Measurements from ENCODE around the gene KRT37.
"Not testable (repeated sequence)": the region's sequence is repeated elsewhere in the genome, so short reads cannot be mapped to it uniquely, and the experiment has no call there.

Gene KRT37

GRCh38 chr17:41434005-41434404, 9.6 kb upstream of the KRT37 start:
- DNase-seq = no peak

- no peak for DNase-seq
These were observed 9.2 kb upstream of the KRT37 start for GRCh38 chr17:41433586-41433985.

DNA sequence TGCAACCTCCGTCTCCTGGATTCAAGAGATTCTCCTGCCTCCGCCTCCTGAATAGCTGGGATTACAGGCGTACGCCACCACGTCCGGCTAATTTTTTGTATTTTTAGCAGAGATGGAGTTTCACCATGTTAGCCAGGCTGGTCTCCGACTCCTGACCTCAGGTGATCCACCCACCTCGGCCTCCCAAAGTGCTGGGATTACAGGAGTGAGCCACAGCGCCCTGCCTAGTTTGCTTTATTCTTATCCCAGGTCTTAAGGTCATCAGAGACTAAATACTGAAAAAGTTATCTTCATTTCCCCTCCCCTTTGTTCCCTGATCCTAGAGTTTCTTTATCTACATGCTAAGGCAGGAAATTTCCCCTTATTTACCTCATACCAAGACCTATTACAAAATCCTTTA, 6.0 kb upstream of the KRT37 start:
- DNase-seq = not testable (repeated sequence)

- DNase-seq = no peak
These were observed 5.3 kb upstream of the KRT37 start for GRCh38 chr17:41429667-41430066.

DNA sequence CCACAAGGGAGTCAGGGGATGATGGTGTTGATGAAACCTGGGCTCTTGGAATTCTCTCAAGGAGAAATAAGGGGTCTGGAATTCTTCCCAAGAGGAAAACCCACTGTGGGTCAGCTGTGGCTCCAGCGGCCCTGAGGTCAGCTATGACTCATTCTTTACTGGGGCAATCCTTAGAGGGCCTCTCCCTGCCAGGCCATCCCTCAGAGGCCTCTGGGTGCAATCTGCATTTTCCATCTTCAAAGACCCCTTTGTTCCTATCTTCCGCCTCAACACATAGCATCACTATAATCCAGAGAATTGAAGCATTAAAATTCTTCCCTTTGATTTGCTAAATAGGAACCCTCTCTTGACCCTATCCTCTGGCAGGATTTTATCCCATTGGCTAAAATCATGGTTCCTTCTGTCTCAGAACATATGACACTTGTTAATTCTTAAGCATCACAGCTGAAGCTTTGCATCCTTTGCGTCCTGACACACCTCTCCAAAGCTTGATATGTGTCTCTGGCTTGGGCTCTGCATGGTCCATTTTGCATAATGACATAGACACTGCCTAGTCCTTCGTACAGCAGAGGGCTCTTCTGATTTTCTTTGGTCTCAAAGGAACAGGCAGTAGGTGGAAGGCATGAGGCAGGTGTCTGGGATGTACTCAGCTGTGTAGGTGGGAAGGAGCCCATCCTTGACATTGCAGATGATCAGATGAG, 4.4 kb upstream of the KRT37 start:
- no peak for DNase-seq

DNA sequence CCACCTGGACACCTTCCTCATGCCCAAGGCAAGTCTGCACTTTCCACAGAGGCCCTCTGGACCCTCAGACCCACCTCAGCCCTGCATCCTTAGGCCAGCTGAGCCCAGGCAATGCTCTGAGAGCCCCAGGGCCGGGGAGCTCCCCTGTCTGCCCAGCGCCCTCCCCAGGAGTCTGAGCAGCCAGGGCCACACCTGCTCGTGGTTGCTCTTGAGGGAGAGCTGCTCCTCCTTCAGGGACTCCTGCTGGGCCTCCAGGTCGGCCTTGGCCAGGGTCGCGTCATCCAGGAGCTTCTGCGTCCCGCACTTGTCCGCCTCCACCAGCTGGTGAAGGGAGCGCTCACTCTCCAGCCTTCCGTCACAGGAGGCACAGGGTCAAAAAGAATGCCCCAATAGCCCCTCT, 1.8 kb downstream of the KRT37 start:
- DNase-seq = not testable (repeated sequence)

DNA sequence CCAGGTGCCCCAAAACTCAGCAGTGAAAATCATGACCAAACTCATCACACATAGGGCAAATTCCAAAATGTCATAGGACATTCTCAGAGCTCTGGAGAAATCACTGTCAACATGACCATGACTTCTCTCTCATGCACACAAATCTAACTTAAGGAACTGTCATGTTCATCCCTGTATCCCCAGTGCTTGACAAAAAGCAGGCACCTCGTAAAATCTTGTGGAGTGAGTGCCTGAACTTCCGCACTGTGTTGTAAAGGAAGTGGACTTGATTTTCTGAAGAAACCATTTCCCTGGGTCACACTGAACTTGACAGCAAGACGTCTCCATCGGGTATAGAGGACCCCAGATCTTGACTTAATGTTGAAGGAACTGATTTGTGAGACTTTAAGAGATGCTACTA, 2.8 kb downstream of the KRT37 start:
- no peak for DNase-seq

- no peak for DNase-seq
These were observed 3.3 kb downstream of the KRT37 start for GRCh38 chr17:41421116-41421515.

- DNase-seq = no peak
These were observed 4.3 kb downstream of the KRT37 start for GRCh38 chr17:41420134-41420533.

- no peak for DNase-seq
These were observed 4.7 kb downstream of the KRT37 start for GRCh38 chr17:41419716-41420115.

DNA sequence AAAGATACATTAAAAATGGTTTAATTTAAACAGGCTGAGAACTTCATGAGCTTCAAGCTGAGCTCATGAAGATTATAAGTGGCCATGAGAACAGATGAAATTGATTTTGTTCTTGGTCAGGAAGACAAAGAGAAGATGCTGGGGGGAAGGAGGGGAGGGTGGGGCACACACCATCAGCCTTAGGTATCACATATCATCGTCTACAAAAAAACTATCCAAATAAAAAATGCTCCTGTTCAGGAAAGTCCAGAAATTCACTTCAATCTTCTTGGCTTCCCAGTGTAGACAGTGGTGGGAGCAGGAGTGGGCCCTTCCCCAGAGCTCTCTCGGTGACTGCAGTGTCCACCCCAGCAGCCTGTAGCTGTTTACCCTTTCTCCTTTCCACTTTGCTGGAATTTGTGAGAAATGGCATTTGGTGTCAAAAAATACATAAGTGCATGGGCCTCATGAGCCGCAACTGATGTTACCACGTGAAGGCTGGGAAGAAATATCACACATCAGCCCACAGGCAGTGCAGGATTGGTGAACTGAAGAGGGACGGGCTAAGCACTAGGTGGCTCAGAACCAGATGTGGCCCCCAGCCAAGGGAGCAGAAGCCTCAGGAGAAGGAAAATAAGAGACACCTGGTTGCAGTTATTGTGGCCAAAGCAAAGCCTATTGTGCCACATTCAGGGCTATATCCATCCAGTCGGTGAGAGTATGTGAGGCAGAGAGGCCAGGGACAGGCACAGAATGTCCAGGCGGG, 6.1 kb downstream of the KRT37 start:
- DNase-seq = no peak

DNA sequence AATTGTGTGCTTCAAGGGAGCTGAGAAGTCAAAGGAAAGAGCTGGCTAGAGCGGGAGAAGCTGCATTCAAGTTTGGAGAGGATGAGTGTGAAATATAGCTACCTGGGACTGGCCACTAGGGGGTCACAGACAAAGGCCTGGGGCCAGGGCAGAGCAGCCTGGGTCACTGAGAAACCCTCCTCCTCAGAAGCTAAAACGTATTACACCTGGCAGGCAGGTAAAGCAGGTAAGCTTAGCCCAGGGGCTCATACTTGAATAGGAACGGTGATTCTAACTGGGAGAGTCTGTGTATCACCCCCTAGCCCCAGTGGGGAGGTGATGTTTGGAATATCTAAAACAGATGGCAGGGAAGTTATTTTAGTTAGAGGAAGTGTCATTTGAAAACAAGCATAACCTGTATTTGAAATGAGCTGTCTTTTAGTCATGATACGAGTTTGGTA, 6.8 kb downstream of the KRT37 start:
- DNase-seq = no peak

- DNase-seq = no peak
These were observed 7.3 kb downstream of the KRT37 start for GRCh38 chr17:41417127-41417526.

DNA sequence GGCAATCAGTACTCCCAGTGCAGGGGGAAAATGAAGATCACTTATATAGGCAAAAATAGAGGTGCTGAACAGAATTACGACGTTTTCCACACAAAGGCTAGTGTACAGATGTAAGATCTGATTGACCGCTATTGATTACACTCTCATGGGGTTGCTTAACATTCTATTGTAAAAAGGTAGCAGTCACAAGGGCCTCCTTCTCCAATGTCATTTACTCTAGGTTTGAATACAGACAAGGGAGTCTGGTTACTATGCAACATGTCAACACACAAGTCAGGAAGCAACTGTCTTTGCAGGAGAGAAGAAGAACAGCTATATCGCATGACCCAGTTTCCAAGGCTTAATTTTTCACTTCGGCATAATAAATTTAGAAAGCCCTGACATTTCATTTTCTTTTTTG, 7.9 kb downstream of the KRT37 start:
- DNase-seq = no peak

DNA sequence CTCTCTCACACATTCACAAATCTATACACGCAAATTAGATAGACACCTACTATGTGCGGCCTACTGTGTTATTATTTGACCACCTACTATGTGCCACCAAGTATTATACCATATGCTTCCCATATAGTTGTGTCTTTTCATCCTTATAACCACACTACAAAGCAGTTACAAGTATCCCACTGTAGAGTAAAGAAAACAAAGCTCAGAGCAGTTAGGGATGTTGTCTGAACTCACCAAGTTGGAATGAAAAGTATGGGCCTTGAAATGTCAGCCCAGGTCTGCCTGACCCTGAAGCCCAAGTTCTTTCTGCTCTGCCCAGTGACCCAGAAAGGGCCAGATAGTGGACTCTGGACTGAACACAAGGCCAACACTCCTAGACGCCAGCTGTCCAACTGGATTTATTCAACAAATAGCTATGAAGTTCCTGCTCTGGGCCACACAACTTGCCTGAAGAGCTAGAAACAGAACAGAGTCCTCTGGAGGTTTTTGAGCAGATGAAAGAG, 8.5 kb downstream of the KRT37 start:
- no peak for DNase-seq

- DNase-seq = no peak
These were observed 9.0 kb downstream of the KRT37 start for GRCh38 chr17:41415411-41415810.

GRCh38 chr17:41413982-41414381, 10.4 kb downstream of the KRT37 start:
- no peak for DNase-seq

GRCh38 chr17:41413353-41413957, 10.9 kb downstream of the KRT37 start:
- no peak for DNase-seq

DNA sequence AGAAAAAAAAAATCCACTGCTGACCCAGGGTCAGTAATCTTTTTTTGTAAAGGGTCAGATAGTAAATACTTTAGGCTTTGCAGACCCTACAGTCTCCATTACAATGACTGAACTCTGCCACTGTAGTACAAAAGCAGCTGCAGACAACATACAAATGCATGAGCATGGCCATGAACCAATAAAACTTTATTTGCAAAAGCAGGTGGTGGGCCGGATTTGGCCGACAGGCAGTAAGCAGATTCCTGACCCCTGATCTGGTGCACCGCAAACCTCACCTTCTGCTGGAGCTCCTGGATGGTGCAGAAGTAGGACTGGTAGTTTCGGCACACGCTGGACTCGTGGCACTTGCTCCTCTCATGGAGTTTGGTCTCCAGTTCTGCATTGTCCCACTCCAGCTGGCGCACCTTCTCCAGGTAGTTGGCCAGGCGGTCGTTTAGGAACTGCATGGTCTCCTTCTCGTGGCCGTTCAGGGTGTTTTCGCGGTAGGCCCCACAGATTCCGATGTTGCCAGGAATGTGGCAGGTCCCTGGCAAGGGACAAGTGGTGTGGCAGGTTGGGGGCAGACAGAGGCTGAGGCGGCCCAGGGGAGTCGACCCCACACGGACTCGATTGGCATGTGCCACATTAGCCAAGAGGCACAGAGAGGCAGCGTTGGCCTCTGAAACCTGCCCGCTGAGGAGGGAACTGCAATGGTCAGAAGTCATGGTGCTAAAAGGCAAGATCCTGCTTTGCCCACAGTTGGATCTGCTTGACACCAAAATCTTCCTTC, 13.1 kb downstream of the KRT37 start:
- DNase-seq = no peak

DNA sequence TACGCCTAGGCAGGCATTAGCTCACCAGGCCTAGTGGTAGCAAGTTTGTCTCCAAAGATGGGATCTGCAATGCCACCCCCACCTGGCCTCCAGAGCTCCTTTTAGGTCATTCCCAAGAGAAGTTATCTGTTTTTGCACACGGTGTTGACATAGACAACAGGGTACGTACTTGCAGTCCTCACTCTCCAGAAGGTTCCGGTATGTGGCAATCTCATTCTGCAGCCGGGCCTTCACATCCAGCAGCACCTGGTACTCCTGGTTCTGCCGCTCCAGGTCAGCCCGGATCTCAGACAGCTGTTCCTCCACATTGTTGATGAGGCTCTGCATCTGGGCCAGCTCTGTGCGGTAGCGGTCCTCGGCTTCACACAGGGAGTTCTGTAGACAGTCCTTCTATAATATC, 17.2 kb downstream of the KRT37 start:
- no peak for DNase-seq

- DNase-seq = no peak
These were observed 18.2 kb downstream of the KRT37 start for GRCh38 chr17:41406205-41406604.

DNA sequence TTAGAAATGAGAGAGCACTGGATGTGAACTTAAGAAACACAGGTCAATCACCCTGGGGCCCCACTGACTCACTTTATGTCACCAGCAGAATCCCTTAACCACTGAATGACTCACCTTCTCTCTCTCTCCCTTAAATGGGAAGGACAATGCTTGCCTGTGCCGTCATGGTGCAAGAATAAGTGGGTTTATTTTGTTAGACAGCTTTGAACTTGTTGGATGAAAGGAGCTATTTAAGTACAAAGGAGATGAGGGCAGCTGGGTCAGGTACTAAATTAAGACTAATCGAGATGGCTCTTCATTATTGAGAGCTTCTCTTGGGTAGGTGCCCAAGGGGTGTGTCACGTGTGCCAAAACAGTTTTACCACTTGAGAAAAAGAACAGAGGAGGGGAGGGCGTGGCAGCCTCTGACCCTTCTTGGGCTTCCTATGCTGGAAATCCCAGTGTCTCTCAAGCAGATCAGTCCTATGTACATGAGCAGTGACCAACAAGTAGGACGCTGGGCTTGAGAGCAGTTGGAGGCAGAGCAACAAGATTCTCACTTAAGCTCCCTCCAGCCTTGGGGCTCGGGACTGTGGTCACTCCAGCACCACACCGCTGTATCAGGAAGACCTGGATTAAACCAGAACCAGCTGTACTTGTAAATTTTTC, 20.2 kb downstream of the KRT37 start:
- DNase-seq = no peak
